Islet of Langerhans (tissue), 1 donor: ENCODE data around the gene PODXL2.
"Not testable (repeated sequence)": the region's sequence is repeated elsewhere in the genome, so short reads cannot be mapped to it uniquely, and the experiment has no call there.

Source experiments
- FAIRE-seq: peaks from one replicate; lab custom pipeline; 2011; peaks lifted over from hg19 to GRCh38; lab: Jason Lieb, UNC

Gene PODXL2

DNA sequence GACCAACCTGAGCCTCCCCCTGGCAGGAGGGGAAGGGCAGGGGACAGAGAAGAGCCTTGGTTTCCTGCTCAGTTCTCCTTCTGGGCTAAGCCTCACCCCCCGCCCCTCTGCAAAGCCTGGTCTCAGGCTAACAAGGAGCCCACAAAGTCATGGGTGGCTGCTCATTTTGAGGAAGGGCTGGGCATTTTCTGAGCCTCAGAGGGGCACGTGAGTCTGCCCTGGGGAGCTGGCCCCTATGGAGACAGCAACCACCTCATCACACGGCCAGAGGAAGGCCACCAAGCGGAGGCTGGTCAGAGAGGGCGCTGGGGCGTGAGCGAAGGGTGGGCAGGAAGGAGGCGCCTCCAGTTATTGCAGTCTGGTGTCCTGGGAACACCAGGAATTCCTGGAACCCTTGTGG is 62.5 kb downstream of the PODXL2 start:
- no peak for FAIRE-seq

- FAIRE-seq: no peak
Observed at GRCh38 chr3:127691974-127692373, 63.0 kb downstream of the PODXL2 start.

DNA sequence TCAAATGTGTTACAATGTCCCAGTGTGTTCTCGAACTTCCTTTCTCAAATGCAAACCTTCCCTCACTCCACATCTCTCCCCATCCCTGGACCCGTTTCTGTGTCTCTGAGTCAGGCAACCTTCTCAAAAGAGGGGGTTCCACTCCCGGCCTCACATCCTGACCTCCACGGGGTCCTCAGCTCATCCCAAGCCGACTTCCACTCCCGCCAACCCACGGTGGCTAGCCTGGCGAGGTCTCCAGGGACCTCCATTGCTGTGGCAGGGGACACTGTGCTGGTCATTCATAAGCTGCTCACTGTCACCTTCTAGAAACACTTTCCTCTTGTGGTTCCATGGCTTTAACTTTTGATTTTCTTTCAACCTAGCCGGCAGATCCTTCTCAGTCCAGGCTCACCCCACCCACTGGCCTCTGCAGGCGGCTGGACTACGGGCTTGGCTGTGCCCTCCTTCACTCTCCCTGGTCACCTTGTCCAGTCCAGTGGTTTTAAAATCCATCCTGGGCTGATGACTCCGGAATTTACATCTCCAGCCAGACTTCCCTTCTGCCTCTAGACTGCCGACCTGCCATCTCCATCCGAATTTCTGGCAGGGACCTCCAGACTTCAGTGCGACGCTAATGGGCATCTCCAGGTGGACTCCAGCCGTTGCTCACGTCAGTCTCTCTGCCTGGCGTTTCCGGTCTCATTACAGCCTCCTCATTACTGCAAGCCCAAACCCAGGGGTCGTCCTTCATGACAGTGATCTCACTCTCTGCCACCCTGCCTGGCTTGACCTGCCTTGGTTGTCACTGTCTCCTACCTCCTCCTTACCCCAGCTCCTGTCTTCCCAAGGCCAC is 63.7 kb downstream of the PODXL2 start:
- FAIRE-seq: no peak

GRCh38 chr3:127693336-127693843 is 64.4 kb downstream of the PODXL2 start:
- no peak for FAIRE-seq

DNA sequence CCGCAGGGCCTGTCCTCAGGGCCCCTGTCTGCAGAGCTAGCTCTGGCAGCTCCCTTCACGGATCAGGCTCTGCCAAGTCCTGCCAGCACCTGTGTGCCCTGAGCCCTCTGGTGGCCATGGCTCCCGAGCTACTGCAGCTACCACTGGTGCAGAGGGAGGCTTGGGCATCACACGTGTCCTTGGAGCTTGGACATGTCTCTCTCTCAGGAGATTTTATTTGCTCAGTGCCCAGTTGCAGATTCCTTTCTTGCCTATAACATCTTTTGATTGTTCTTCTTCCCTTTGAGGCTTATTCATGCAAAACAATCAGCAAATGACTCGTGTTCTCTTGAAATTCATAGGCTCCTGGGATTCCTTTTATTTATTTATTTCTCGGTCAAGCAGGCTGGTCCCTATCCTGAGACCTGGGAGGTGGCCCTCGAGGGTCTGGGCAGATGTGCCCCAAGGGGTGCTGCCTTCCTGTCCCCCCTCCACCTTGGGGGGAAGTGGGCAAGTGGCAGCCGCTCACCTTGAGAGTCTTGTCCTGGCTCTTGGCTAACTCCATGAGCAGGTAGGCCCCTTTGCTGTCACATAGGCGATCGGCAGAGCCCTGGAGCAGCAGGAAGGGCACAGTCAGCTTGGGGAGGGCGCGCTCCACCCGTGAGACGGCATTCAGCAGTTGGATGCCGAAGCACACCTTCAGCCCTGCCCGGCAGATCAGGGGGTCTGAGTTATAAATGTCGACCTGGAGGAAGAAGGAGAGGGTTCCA is 65.7 kb downstream of the PODXL2 start:
- no peak for FAIRE-seq

GRCh38 chr3:127697551-127698240 is 68.7 kb downstream of the PODXL2 start:
- peak; percentile 76 for FAIRE-seq

DNA sequence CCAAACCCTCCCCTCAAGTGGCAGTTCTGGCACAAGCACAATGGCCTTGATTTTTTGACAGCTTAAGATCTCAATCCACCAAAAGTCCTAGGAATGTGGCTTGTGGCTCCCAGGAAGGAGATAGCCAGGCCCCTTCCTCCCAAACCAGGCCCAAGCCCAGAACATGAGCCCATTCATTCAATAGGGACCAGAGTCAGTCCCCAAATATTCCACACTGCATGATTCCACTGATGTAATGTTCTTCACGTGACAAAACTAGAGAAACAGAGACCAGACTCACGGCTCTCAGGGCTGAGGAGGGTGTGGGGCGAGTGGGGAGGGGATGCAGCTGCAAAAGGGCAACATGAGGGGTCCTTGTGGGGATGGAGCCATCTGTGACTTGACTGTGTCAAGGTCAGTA is 69.3 kb downstream of the PODXL2 start:
- FAIRE-seq: no peak

DNA sequence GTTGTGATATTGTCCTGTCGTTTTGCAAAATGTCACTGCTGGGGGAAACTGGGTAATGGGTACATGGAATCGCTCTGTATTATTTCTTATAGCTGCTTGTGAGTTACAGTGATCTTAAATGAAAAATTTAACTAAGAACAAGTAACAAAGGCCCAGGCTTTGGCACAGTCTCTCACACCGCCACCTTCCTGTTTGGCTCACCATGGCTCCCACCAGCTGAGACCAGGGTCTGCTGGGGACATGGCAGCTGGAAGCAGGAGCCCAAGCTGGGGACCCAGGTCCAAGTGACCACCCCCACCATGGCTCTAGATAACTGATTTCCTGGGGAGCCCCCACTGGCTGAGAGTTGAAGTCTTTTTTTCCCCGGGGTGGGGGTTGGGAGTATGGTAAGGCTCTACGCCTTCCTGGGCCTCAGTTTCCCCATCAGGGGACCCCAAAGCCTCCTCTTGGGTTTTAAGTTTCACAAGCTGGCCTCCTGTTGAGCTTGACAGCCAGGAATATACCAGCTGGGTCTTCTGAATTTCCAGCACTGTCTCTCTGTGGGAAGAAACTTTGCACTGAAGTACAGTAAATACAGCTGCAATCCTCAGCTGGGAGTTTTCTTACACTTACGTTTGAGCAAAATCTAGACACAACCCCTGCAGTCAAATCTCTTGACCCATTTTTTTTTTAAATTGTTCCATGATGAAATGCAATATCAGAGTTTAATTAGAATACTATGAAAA is 69.9 kb downstream of the PODXL2 start:
- FAIRE-seq: no peak

- FAIRE-seq: no peak
Observed at GRCh38 chr3:127699416-127700300, 70.7 kb downstream of the PODXL2 start.

DNA sequence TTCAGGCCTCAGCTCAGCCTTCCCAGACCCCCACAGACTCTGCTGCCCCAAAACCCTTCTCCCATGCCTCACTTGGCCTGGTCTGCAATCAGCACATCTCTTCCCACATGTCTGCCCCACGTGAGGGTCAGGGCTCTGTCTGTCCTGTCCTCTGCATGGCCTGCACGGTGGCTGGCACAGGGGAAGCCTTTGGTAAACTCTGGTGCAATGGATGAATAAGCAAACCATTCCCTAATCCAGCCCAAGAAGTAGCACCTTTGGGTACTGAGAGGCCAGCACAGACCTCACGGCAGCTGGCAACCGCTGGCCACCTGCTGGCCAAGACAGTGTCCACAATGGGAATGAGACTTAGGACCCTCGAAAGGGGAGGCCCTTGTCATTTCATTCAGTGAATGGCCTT is 71.4 kb downstream of the PODXL2 start:
- FAIRE-seq: no peak

DNA sequence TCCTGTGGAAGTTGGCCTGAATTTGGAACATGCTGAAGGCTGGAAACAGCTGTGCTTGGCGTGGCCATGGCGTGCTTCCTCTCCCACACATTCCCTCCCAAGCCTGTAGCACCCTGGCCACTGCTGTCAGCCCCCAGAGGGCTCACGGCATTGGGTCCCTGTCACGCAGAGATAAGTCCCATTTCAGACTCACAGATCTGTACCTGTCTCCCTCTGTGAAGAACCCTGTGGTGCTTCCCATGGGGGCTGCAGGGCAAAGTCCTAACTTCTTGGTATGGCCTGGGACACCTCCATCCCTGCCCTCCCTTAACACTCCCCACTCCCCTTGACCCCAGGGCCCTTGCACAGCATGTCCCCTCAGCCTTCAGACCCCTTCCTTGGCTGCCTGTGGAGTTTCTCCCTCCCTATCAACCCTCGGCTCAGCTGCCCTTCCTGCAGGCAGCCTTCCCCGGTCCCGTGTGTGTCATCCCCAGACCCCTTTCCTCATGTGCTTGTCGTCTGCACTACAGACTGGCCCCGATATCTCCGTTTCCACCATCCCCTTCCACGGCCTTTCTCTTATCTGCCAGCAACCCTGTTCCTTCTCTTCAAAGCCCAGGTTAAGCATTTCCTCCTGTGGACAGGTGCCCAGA is 72.4 kb downstream of the PODXL2 start:
- no peak for FAIRE-seq

DNA sequence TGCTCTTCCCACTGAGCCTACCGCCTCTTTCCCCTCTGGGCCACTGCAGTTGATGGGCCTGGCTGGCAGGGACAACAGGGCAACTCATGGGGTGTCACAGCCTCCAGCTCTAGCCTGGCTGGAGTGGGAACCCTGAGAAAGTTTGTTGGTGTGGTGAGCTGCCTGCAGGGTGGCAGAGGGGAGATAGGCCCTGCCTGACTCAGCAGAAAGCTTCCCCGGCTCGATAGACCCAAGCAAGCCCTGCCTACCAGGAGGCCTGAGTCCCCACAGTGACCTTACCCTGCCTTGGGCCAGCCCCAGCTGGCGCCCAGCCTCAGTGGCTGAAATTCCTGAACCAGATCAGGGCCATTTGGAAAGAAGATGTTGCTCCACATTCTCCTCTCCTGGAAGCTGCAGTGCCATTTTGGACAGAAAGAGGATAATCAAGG is 73.2 kb downstream of the PODXL2 start:
- no peak for FAIRE-seq

GRCh38 chr3:127704840-127705239 is 75.9 kb downstream of the PODXL2 start:
- not testable (repeated sequence) for FAIRE-seq

GRCh38 chr3:127706312-127706711 is 77.3 kb downstream of the PODXL2 start:
- no peak for FAIRE-seq

- FAIRE-seq: no peak
Observed at GRCh38 chr3:127706785-127707351, 77.9 kb downstream of the PODXL2 start.

DNA sequence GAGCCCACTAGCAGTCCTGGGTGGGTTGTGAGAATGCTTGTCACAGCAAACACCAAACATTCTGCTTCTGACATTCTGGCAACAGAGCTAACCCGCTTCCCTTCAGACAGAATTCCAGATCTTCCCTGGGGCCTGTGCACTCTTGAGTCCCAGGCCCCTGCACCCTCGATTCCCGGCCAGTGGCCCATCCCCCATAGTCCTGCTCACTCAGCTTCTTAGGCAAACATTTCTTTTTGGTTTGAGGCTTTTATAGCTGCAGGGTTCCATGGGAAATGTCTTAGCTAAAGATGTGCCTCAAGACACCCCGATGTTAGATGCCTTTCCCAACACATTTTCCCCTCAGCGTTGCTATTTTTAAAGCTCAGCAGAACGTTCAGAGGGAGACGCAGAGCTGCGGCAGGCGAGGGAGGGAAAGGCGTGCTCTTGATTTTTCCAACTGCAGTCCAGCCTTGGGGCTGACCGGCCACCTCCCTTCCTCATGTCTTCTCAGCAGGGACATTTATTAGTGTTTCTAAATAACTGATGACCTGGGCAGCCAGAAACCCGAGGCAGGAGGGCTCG is 78.9 kb downstream of the PODXL2 start:
- no peak for FAIRE-seq

GRCh38 chr3:127708837-127709236 is 79.9 kb downstream of the PODXL2 start:
- no peak for FAIRE-seq

- FAIRE-seq: no peak
Observed at GRCh38 chr3:127709320-127710060, 80.5 kb downstream of the PODXL2 start.
